ENCODE measurements around the gene MSX1. TPM values are rescaled to one million over a fixed set of nuclear protein-coding genes. Genes with fewer than 3 reads are reported as not detected.

The MSX1 gene
- total and polyA plus RNA-seq, 4 donors, result 0.13 to 0.33 (median 0.15) TPM; not detected in 1

DNA sequence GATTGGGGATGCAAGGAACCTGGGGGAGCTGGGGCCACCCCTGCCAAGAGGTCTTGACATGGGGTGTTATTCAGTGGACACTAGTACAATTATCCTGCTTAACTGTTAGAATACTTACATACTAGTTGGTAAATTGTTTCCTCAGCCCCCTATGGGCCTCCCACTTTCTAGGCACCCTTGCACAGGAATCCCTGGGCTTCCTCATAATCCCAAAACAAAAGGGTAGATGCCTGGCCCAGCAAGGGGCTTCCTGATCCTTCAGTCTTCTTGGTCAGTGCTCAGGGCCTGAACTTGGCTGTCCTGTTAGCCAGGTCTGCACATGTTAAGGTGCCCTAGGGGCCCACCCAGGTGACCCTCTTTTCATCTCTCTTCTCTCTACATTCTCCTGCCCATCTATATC is 48.7 kb upstream of the MSX1 start:
- no peak for DNase-seq (ENCODE audit: low spot score)
- Histone ChIP-seq H3K36me3 (ENCODE audit: control insufficient read depth in 4 of 4, insufficient read depth in 3 of 4, low read depth in 1 of 4, low read length in 3 of 4) (no peaks in the 10 kb centered on the region), H3K9me3 (ENCODE audit: control insufficient read depth in 4 of 4, low read length in 3 of 4) (peaks cover 0 to 3% (median 1%) of the 10 kb centered on the region in 4 donors), H3K27ac (ENCODE audit: low read depth in 1 of 2, low read length in 2 of 2) (no peak overlapping the region), H3K4me3 (ENCODE audit: low read depth in 1 of 3, low read length in 3 of 3) (no peak overlapping the region), H3K9ac (ENCODE audit: low read depth in 1 of 2, low read length in 2 of 2) (no peak overlapping the region), H3K4me1 (ENCODE audit: control insufficient read depth in 4 of 4, insufficient read depth in 4 of 4, low read length in 3 of 4) (peaks cover 0 to 4% (median 0%) of the 10 kb centered on the region in 4 donors), H3K27me3 (ENCODE audit: control insufficient read depth in 4 of 4, insufficient read depth in 4 of 4, low read length in 3 of 4) (no peaks in the 10 kb centered on the region)
- TF ChIP-seq RAD21 (IDR thresholded peaks at IDR 0.05) (no peak), FOXA2 (IDR thresholded peaks at IDR 0.05) (no peak), HNF4A (conservative IDR thresholded peaks at IDR 0.05) (no peak), GABPA (IDR thresholded peaks at IDR 0.05 in 1 of 2, conservative IDR thresholded peaks at IDR 0.05 in 1 of 2) (no peak), HNF4G (IDR thresholded peaks at IDR 0.05) (no peak), YY1 (IDR thresholded peaks at IDR 0.05) (no peak), FOXA1 (IDR thresholded peaks at IDR 0.05) (no peak), EGR1 (IDR thresholded peaks at IDR 0.05; ENCODE audit: low read depth in 2 of 2) (no peak), NR2F2 (IDR thresholded peaks at IDR 0.05) (no peak)
- TF ChIP-seq, protein P1, sequence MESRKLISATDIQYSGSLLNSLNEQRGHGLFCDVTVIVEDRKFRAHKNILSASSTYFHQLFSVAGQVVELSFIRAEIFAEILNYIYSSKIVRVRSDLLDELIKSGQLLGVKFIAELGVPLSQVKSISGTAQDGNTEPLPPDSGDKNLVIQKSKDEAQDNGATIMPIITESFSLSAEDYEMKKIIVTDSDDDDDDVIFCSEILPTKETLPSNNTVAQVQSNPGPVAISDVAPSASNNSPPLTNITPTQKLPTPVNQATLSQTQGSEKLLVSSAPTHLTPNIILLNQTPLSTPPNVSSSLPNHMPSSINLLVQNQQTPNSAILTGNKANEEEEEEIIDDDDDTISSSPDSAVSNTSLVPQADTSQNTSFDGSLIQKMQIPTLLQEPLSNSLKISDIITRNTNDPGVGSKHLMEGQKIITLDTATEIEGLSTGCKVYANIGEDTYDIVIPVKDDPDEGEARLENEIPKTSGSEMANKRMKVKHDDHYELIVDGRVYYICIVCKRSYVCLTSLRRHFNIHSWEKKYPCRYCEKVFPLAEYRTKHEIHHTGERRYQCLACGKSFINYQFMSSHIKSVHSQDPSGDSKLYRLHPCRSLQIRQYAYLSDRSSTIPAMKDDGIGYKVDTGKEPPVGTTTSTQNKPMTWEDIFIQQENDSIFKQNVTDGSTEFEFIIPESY (IDR thresholded peaks at IDR 0.05), result no peak

DNA sequence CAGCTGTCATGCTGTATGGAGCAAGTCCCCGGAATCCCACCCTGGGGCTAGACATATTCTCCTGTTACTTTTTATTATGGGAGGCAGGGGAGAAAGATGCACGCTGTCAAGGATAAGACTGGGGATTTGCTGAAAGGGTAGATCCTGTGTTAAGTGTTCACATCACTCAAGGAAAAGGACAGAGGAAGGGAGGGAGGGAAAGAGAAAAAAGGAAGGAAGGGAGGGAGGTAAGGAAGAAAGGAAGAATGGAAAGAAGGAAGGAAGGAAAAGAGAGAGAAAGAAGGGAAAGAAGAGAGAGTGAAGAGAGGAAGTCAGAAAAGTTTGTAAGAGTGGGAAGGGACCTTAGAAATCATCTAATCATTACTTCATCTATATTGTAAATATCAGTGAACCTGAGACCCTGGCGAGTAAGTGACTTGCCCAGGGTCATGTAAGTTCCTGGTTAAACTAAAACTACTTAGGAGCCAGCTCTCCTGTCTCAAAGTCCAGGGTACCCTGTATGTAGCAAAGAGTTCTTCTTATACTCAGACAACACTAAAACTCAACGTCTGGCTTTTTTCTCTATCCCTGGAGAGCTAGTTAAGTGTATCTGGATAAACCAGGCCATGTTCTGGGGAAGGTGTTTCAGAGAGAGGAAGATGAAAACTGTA is 47.2 kb upstream of the MSX1 start:
- WGBS, result 56% methylated on average over 4 of the region's 4 CpGs
- Histone ChIP-seq H3K27me3 (ENCODE audit: control insufficient read depth in 4 of 4, insufficient read depth in 4 of 4, low read length in 3 of 4) (no peaks in the 10 kb centered on the region), H3K36me3 (ENCODE audit: control insufficient read depth in 4 of 4, insufficient read depth in 3 of 4, low read depth in 1 of 4, low read length in 3 of 4) (no peaks in the 10 kb centered on the region), H3K4me3 (ENCODE audit: low read depth in 1 of 3, low read length in 3 of 3) (no peak overlapping the region), H3K27ac (ENCODE audit: low read depth in 1 of 2, low read length in 2 of 2) (no peak overlapping the region), H3K4me1 (ENCODE audit: control insufficient read depth in 4 of 4, insufficient read depth in 4 of 4, low read length in 3 of 4) (peaks cover 0 to 4% (median 0%) of the 10 kb centered on the region in 4 donors), H3K9ac (ENCODE audit: low read depth in 1 of 2, low read length in 2 of 2) (no peak overlapping the region), H3K9me3 (ENCODE audit: control insufficient read depth in 4 of 4, low read length in 3 of 4) (peaks cover 0 to 3% (median 1%) of the 10 kb centered on the region in 4 donors)
- no peak for DNase-seq (ENCODE audit: low spot score)
- TF ChIP-seq ATF3 (IDR thresholded peaks at IDR 0.05) (no peak), YY1 (IDR thresholded peaks at IDR 0.05) (no peak), NR2F2 (IDR thresholded peaks at IDR 0.05) (no peak), HNF4G (IDR thresholded peaks at IDR 0.05) (no peak), GABPA (IDR thresholded peaks at IDR 0.05 in 1 of 2, conservative IDR thresholded peaks at IDR 0.05 in 1 of 2) (no peak), HNF4A (conservative IDR thresholded peaks at IDR 0.05) (no peak), TAF1 (conservative IDR thresholded peaks at IDR 0.05) (no peak), FOXA2 (IDR thresholded peaks at IDR 0.05) (no peak)
- TF ChIP-seq, protein P1 (IDR thresholded peaks at IDR 0.05), result no peak
- TF ChIP-seq, protein P2, sequence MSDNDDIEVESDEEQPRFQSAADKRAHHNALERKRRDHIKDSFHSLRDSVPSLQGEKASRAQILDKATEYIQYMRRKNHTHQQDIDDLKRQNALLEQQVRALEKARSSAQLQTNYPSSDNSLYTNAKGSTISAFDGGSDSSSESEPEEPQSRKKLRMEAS (IDR thresholded peaks at IDR 0.05), result no peak

Measured in liver (tissue), 9 donors.